Retinal pigment epithelial cell (primary cell): ENCODE results near the gene SLC9A8.

Experiments
- DNase-seq: peaks from one replicate; pipeline ENCODE4 v3.0.0-alpha.2; 2010; ENCODE audit warnings: low read depth
- H3K4me3 ChIP-seq: 2 replicates; pipeline ENCODE4 v1.5.1; 2011; ENCODE audit warnings: mild to moderate bottlenecking, low read length, control low read depth, moderate library complexity
- TF ChIP-seq, protein P1 (sequence below): conservative IDR thresholded peaks from 2 replicates; pipeline ENCODE4 v1.5.1; 2011; ENCODE audit warnings: low read depth, low read length, control low read depth, inconsistent platforms

The SLC9A8 gene

DNA sequence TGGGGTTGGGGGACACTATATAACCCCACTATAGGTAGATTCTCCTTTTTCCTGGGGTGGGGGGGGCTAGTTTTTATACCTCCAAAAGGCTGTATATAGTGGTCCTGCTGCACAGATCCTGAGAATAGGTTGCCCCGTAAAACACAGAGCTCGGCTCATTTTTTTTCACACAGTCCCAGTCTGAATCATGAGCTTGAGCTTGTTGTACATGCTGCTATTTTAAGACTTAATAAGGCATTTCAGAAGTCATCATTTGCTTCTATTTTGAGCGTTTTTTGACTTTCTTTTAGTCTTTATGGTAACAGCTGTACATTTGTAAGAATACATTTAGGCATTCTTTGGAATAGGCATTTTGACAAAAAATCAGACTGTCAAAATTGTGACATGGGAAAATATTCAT, 30.5 kb downstream of the SLC9A8 start:
- no peak overlapping the region for H3K4me3 ChIP-seq
- TF ChIP-seq, protein P1, sequence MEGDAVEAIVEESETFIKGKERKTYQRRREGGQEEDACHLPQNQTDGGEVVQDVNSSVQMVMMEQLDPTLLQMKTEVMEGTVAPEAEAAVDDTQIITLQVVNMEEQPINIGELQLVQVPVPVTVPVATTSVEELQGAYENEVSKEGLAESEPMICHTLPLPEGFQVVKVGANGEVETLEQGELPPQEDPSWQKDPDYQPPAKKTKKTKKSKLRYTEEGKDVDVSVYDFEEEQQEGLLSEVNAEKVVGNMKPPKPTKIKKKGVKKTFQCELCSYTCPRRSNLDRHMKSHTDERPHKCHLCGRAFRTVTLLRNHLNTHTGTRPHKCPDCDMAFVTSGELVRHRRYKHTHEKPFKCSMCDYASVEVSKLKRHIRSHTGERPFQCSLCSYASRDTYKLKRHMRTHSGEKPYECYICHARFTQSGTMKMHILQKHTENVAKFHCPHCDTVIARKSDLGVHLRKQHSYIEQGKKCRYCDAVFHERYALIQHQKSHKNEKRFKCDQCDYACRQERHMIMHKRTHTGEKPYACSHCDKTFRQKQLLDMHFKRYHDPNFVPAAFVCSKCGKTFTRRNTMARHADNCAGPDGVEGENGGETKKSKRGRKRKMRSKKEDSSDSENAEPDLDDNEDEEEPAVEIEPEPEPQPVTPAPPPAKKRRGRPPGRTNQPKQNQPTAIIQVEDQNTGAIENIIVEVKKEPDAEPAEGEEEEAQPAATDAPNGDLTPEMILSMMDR, result no peak
- DNase-seq, result no peak

DNA sequence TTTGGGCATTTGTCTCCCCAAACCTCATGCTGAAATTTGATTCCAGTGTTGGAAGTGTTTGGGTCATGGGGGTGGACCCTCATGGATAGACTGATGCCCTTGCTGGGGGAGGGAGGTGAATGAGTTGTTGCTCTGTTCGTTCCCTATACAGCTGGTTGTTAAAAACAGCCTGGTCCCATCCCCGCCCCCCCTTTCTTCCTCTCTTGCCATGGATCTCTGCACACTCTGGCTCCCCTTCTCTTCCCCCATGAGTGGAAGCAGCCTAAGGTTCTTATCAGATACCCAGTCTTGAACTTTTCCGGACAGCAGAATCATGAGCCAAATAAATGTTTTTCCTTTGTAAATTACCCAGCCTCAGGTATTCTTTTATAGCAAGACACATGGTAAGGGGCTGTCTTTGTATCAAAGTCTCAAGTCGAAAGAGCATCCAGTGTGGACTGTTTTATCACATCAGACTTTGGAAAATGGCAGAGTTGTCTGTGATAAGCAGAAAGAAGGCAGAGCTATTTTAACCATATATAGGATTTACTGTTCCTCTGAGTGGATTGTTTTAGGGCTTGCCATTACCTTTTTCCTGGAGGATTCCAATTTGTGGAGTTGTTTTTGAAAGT, 31.2 kb downstream of the SLC9A8 start:
- no peak for DNase-seq
- no peak overlapping the region for H3K4me3 ChIP-seq
- TF ChIP-seq, protein P1, result no peak

DNA sequence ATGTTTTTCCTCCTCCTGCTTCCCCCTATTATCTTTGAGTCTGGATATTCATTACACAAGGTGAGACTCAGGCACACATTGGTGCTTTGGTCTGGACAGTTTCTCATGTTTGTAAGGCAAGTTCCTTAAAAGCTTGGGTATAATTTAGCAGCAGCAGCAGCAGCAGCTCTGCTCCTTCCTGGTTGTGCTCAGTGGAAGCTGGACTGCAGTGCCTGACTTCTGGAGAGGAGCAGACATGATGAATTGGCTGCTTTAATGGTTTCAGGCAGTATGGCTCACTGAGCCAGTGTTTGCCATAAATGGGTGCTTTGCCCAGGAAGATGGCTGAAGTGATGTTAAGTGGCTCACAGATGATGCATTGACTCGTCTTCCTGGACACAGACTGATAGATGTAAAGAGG, 32.4 kb downstream of the SLC9A8 start:
- no peak for DNase-seq
- TF ChIP-seq, protein P1, result no peak
- H3K4me3 ChIP-seq, result no peak overlapping the region

DNA sequence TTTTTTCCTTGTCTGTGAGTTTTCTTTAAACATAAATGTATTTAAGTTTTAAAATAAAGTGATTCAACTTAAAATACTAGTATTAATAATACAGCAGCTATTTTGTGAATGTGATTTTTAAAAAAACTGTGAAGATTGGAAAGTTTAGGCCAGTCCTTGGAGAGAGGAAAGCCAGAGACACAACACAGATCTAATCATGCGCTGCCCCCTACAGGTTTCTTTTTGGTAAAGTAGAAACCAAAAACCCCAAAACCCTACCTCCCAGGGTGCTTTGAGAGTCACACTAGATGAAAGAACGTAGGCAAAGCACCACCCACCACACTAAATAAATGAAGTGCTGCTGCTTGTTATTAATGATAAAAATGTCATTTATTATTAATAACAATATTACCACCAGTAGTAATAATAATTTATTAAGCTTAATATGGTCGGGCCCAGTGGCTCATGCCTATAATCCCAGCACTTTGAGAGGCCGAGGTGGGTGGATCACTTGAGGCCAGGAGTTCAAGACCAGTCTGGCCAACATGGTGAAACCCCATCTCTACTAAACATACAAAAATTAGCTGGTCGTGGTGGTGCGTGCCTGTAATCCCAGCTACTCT, 33.7 kb downstream of the SLC9A8 start:
- TF ChIP-seq, protein P1, result peak; percentile 53
- DNase-seq, result no peak
- no peak overlapping the region for H3K4me3 ChIP-seq

DNA sequence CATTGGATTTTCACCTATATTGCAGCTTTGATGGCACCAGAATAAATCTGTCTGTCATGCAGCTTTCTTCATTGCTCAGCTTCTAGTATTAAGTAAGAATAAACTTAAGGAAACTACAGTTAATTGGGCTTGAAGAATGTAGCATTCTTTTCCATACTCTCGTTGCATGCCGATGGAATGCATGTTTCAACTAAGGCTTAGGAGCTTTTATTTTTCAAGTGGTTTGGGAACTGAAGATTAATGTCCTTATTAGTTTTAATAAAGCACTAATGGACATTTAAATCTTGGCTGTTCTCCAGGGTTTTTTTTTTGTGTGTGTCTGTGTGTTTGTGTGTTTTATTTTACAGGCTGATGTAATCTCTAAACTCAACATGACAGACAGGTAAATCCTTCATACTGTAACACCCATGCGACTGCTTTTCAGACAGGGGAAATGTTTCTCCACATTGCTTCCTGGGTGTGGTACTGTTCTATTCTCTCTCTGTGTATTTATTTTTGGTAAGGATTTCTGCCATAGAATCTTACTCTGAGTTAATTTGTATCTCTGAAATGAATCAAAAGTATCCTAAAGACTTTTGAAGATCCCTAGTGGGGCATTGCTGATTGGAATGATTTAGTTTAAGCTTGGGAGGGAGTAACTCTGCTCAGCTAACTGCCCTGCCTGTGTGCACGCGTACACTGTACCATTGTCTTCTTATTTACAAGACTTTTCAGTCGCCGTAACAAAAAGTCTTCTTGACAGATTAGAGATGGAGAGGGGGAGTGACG, 38.0 kb downstream of the SLC9A8 start:
- DNase-seq, result peak; percentile 92
- TF ChIP-seq, protein P1, result no peak
- no peak overlapping the region for H3K4me3 ChIP-seq

DNA sequence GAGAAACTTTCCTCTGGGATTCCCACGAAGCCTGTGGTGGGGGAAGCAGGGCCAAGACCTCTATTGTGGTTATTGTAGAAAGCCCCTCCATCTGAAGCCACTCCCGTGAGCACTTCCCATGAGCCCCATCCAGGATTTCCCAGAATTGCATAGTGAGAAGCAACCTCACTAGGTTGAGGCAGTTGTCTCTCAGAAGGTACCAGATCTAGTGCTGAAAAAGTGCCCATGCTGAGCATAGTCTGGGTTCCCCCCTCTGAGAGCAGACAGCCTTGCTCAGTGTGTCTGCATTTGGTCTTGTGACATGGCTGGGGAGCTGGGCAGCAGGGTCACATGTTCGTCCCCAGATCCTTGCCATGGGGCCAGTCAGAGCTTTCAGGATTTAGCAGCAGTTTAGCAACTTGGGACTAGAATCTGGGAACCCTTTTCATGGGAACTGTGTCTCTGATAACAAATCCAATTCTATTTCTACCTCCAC, 38.6 kb downstream of the SLC9A8 start:
- no peak overlapping the region for H3K4me3 ChIP-seq
- TF ChIP-seq, protein P1, result no peak
- DNase-seq, result peak; percentile 68

DNA sequence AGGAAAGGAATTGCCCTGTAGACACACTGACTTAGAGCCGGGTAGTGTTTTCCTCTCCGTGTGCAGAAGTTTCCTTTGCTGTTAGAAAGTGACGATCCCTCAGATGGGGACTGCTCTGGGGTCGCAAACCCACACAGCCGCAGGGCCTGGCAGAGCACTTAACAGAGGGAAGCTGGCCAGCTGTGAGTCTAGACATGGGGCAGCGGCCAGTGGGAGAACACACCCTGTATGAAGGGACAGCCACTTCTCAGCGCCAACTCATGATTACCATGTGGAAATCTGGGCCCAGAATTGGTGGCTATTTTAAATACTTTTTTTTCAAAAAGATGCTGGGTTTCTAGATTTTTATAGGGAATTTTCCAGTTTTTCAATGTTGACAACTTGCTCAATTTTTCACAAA, 39.4 kb downstream of the SLC9A8 start:
- no peak for DNase-seq
- TF ChIP-seq, protein P1, result no peak
- H3K4me3 ChIP-seq, result no peak overlapping the region
